Osteoblast (primary cell): Measurements from ENCODE around the gene NPDC1. TPM values are rescaled to one million over a fixed set of nuclear protein-coding genes. Genes with fewer than 3 reads are reported as not detected.

ENCODE experiments used
- DNase-seq: peaks from one replicate; pipeline ENCODE4 v3.0.0; 2011; ENCODE audit warnings: low spot score, mixed read lengths; ENCODE audit not compliant: insufficient read length; ENCODE audit errors: missing footprints
- H2AFZ ChIP-seq: 2 replicates; pipeline ENCODE4 v1.6.0; 2011; ENCODE audit warnings: mild to moderate bottlenecking, low read length
- H3K27ac ChIP-seq: 2 replicates; pipeline ENCODE4 v1.5.1; 2011; ENCODE audit warnings: mild to moderate bottlenecking, low read depth, low read length, moderate library complexity
- H3K27me3 ChIP-seq: 2 replicates; pipeline ENCODE4 v1.6.0; 2012; ENCODE audit warnings: mild to moderate bottlenecking, control low read depth, inconsistent platforms, low read length, moderate library complexity; ENCODE audit not compliant: insufficient read depth
- H3K36me3 ChIP-seq: 2 replicates; pipeline ENCODE4 v1.5.1; 2011; ENCODE audit warnings: mild to moderate bottlenecking, low read length, control low read depth, moderate library complexity; ENCODE audit not compliant: insufficient read depth
- H3K4me1 ChIP-seq: 2 replicates; pipeline ENCODE4 v1.5.1; 2011; ENCODE audit warnings: mild to moderate bottlenecking, low read length, control low read depth, moderate library complexity; ENCODE audit not compliant: insufficient read depth
- H3K4me2 ChIP-seq: 2 replicates; pipeline ENCODE4 v1.6.0; 2011; ENCODE audit warnings: mild to moderate bottlenecking, low read length; ENCODE audit not compliant: insufficient read depth
- H3K4me3 ChIP-seq: fragments of 200-600 bp; sonication (generic); 3 replicates; pipeline ENCODE4 v1.5.1; 2012; ENCODE audit warnings: mild to moderate bottlenecking, low read length, inconsistent platforms; ENCODE audit not compliant: insufficient read depth
- H3K79me2 ChIP-seq: 2 replicates; pipeline ENCODE4 v1.6.0; 2012; ENCODE audit warnings: mild to moderate bottlenecking, low read length, control low read depth, inconsistent platforms; ENCODE audit not compliant: insufficient read depth
- H3K9me3 ChIP-seq: 2 replicates; pipeline ENCODE4 v1.5.1; 2011; ENCODE audit warnings: low read depth, low read length, control low read depth
- H4K20me1 ChIP-seq: 2 replicates; pipeline ENCODE4 v1.6.0; 2012; ENCODE audit warnings: mild to moderate bottlenecking, low read length, control low read depth; ENCODE audit not compliant: insufficient read depth
- CTCF ChIP-seq: IDR thresholded peaks from 2 replicates; pipeline ENCODE4 v1.5.1; 2011; ENCODE audit warnings: mild to moderate bottlenecking, low read depth, low read length, moderate library complexity; ENCODE audit errors: extremely low read depth
- total RNA-seq: library from RNA; depleted of rRNA; stranded (reverse); fragments of >200 nt; gene quantifications from 2 replicates; pipeline ENCODE4 v1.2.3, GENCODE V29; 2012

Gene NPDC1
- total RNA-seq, 1 donor, result 10.1 TPM

GRCh38 chr9:137011907-137012675, 33.9 kb downstream of the NPDC1 start:
- Histone ChIP-seq H4K20me1 (no peaks in the 10 kb centered on the region), H3K36me3 (no peaks in the 10 kb centered on the region), H3K4me2 (no peak overlapping the region), H3K4me1 (no peaks in the 10 kb centered on the region), H3K9me3 (no peaks in the 10 kb centered on the region), H3K4me3 (no peak overlapping the region), H3K27ac (no peak overlapping the region), H3K27me3 (no peaks in the 10 kb centered on the region), H2AFZ (no peak overlapping the region), H3K79me2 (no peaks in the 10 kb centered on the region)
- DNase-seq, result no peak
- no peak for TF ChIP-seq CTCF

DNA sequence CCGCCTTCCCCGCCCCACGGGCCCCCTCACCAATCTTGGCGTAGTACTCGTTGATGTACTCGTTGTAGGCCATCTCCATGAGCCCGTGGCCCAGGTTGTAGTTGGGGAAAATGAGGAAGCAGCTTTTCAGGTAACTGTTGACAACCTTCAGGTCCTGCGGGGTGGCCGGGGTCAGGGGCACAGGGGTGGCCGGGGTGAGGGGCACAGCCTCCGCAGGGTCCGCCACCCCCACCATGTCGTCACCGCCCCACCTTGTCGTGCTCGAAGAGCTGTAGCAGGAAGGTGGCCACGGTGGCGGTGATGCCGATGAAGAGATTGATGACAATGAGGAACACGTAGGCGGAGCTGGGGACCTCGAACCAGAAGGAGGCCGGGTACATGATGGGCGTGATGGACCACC, 34.8 kb downstream of the NPDC1 start:
- Histone ChIP-seq H3K4me3 (no peak overlapping the region), H3K4me1 (peaks cover 4% of the 10 kb centered on the region), H3K4me2 (no peak overlapping the region), H3K27ac (no peak overlapping the region), H3K9me3 (no peaks in the 10 kb centered on the region), H3K79me2 (no peaks in the 10 kb centered on the region), H3K27me3 (no peaks in the 10 kb centered on the region), H2AFZ (no peak overlapping the region), H3K36me3 (no peaks in the 10 kb centered on the region), H4K20me1 (no peaks in the 10 kb centered on the region)
- no peak for TF ChIP-seq CTCF
- DNase-seq, result no peak

DNA sequence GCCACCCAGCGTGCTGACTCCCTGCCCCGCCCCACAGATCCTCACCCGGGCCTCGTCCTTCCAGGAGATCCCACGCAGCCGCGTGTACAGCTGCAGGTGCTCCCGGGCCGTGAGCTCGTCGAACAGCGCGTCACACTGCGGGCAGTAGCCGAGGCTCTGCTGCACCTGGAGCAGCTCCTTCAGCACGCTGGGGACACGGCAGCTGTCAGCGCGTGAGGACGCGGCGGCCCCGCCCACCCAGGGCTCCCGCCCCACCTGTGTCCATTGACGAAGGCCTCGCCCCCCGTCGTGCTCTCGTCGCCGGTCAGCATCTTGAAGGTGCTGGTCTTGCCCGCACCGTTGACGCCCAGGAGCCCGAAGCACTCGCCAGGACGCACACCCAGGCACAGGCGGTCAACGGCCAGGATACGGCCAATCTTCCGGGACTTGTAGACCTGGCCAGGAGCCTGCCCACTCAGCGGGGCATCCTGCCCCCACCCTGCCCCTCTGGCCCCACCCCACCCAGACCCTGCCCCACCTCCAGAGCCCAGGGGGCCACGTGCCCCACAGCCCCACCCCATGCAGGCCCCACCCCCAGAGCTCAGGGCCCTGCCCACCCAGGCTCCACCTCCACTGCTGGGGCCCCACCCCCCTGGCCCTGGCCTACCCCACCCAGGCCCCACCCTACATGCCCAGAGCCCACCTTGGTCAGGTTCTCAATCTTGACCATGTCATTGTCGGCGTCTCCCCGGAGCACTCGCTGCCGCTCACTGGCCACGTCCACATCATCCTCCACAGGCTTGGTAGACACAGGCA, 35.8 kb downstream of the NPDC1 start:
- no peak overlapping the region for H2AFZ ChIP-seq
- H3K27ac ChIP-seq, result no peak overlapping the region
- no peak overlapping the region for H3K4me2 ChIP-seq
- no peaks in the 10 kb centered on the region for H3K9me3 ChIP-seq
- no peak for TF ChIP-seq CTCF
- no peaks in the 10 kb centered on the region for H3K79me2 ChIP-seq
- no peaks in the 10 kb centered on the region for H3K27me3 ChIP-seq
- no peaks in the 10 kb centered on the region for H4K20me1 ChIP-seq
- H3K36me3 ChIP-seq, result no peaks in the 10 kb centered on the region
- no peak overlapping the region for H3K4me3 ChIP-seq
- no peak for DNase-seq
- H3K4me1 ChIP-seq, result peaks cover 4% of the 10 kb centered on the region

GRCh38 chr9:137009217-137009616, 36.8 kb downstream of the NPDC1 start:
- Histone ChIP-seq H3K79me2 (no peaks in the 10 kb centered on the region), H4K20me1 (no peaks in the 10 kb centered on the region), H2AFZ (no peak overlapping the region), H3K4me2 (no peak overlapping the region), H3K4me3 (no peak overlapping the region), H3K36me3 (no peaks in the 10 kb centered on the region), H3K27ac (no peak overlapping the region), H3K9me3 (no peaks in the 10 kb centered on the region), H3K27me3 (no peaks in the 10 kb centered on the region), H3K4me1 (peaks cover 4% of the 10 kb centered on the region)
- TF ChIP-seq CTCF, result no peak
- no peak for DNase-seq
